Measurements from ENCODE around the gene LRIT1.

DNA sequence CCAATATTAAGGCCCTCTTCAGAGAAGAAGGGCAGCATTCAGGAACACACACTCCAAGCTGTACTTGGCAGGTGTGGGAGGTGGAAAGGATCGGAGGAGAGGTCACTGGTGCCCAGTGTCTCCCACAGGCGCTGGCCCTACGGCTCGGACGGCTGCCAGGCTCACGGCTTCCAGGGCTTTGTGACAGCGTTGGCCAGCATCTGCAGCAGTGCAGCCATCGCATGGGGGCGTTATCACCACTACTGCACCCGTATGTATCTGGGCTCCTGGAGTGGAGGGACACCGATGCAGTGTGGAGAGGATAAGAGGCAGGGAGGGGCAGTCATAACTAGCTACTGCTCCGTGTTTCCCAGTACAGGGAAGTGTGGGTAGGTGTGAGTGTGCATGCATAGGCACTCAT is 7.4 kb upstream of the LRIT1 start:
- TF ChIP-seq CTCF (IDR thresholded peaks at IDR 0.05; ENCODE audit: low read length) = no peak
- TF ChIP-seq EZH2 (IDR thresholded peaks at IDR 0.05; ENCODE audit: borderline replicate concordance, low read length) = no peak
